SK-N-SH (cell line): Measurements from ENCODE around the gene CASZ1.

ENCODE experiments used
- CTCF ChIP-seq: fragments of 200-600 bp; sonication (generic); IDR thresholded peaks from 2 replicates; pipeline ENCODE4 v1.6.1; 2017; ENCODE audit warnings: antibody characterized with exemption, mild to moderate bottlenecking, moderate library complexity
- EP300 ChIP-seq, 2 experiments: IDR thresholded peaks; 2 replicates each; pipeline versions ENCODE4 v1.4.0 to v1.6.1; 2012; ENCODE audit warnings: borderline replicate concordance in 1 of 2, low read depth in 1 of 2, low read length in 1 of 2
- FOXM1 ChIP-seq: IDR thresholded peaks from 2 replicates; pipeline ENCODE4 v1.4.0; 2012; ENCODE audit warnings: low read depth, mild to moderate bottlenecking
- MEF2A ChIP-seq: IDR thresholded peaks from 2 replicates; pipeline ENCODE4 v1.4.0; 2012; ENCODE audit warnings: low read depth, borderline replicate concordance
- MXI1 ChIP-seq: IDR thresholded peaks from 2 replicates; pipeline ENCODE4 v1.6.1; 2012; ENCODE audit warnings: mild to moderate bottlenecking, low read depth, low read length, improper control_type of control experiment
- PBX3 ChIP-seq: IDR thresholded peaks from 2 replicates; pipeline ENCODE4; 2012
- POLR2AphosphoS5 ChIP-seq: IDR thresholded peaks from 2 replicates; pipeline ENCODE4 v1.6.1; 2012; ENCODE audit warnings: low read depth, low read length
- RCOR1 ChIP-seq: fragments of 150-350 bp; IDR thresholded peaks from 2 replicates; pipeline ENCODE4 v1.6.1; 2017; ENCODE audit warnings: antibody characterized with exemption, low read length
- SMC3 ChIP-seq: IDR thresholded peaks from 2 replicates; pipeline ENCODE4 v1.6.1; 2012; ENCODE audit warnings: low read depth, low read length, improper control_type of control experiment
- TAF1 ChIP-seq: IDR thresholded peaks from 2 replicates; pipeline ENCODE4 v1.6.1; 2012; ENCODE audit warnings: low read depth, mild to moderate bottlenecking, low read length, moderate library complexity, borderline replicate concordance
- USF2 ChIP-seq: fragments of 150-350 bp; IDR thresholded peaks from 2 replicates; pipeline ENCODE4 v1.6.1; 2017; ENCODE audit warnings: antibody characterized with exemption, low read length, low read depth, borderline replicate concordance
- YY1 ChIP-seq: IDR thresholded peaks from 2 replicates; pipeline ENCODE4 v1.4.0; 2012; ENCODE audit warnings: low read depth, mild to moderate bottlenecking
- ZBTB33 ChIP-seq: IDR thresholded peaks from 2 replicates; pipeline ENCODE4 v1.4.0; 2012; ENCODE audit warnings: low read depth, borderline replicate concordance

- TF ChIP-seq CTCF: no peak
- no peak for TF ChIP-seq MXI1
- TF ChIP-seq RCOR1: no peak
- TF ChIP-seq EP300 (IDR thresholded peaks at IDR 0.05; ENCODE audit: borderline replicate concordance in 1 of 2, low read depth in 1 of 2, low read length in 1 of 2): no peak
- TF ChIP-seq TAF1: no peak
- TF ChIP-seq PBX3: no peak
- no peak for TF ChIP-seq MEF2A
- TF ChIP-seq POLR2AphosphoS5: no peak
- TF ChIP-seq USF2: no peak
- TF ChIP-seq ZBTB33: no peak
- no peak for TF ChIP-seq SMC3
- no peak for TF ChIP-seq FOXM1
- TF ChIP-seq YY1: no peak
Observed at GRCh38 chr1:10649517-10650201, 146.8 kb downstream of the CASZ1 start.
